GM19467 (cell line): ENCODE measurements around the gene TMEM18.
"Not testable (repeated sequence)": the region's sequence is repeated elsewhere in the genome, so short reads cannot be mapped to it uniquely, and the experiment has no call there.

Experiments used
- ATAC-seq: cut with Tn5 transposase; IDR thresholded peaks from one replicate; pipeline ENCODE4 v1.9.1; 2021; ENCODE audit warnings: mild to moderate bottlenecking, moderate library complexity; ENCODE audit not compliant: unreplicated experiment

TMEM18 gene

DNA sequence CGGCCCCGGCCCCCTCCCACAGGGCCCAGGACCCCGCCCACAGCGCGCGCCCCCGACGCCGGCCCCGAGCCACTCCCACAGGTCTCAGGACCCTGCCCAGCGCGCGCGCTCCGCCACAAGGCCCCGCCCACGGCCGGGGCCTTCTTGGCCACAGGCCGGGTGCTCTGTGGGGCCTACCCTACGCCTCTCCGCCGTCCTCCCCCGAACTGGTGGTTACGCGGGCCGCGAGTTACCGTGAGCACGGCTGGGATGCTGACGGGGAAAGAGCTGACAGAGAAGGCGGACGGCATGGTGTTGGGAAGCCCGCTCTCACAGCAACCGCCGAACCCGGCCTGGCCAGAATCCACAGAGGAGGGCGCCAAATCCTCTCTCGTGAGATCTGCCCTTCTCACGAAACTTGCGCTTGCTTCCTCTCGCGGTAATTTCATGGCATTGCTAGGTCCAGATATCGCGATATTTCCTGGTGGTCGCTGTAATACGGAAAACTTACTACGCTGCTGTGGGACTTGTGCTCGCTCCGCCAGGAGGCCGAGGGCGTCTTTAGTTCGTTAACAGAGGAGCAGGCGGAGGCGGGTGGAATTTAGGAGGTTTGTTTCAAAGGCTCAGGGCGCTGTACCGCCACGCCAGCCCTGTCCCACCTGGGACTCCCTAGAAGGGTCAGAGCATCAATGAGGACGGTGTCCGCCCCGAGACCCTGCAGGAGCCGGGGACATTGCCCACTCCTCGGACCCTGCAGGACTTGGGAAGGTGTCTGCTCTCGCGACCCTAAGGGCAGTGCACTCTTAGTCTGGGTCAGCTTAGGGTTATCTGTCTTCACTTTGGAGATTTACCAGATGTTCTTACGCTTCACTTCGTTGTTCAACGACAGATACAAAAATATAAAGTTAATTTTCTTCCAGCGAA lies at the start of gene TMEM18:
TSS of gene TMEM18 (minus strand) at position 351 of the 903 bp plus-strand sequence. CDS start at position 290, 61 bp downstream.
- ATAC-seq: peak; percentile 56

GRCh38 chr2:726169-726568 lies 49.0 kb upstream of the TMEM18 start:
- ATAC-seq: peak; percentile 58

DNA sequence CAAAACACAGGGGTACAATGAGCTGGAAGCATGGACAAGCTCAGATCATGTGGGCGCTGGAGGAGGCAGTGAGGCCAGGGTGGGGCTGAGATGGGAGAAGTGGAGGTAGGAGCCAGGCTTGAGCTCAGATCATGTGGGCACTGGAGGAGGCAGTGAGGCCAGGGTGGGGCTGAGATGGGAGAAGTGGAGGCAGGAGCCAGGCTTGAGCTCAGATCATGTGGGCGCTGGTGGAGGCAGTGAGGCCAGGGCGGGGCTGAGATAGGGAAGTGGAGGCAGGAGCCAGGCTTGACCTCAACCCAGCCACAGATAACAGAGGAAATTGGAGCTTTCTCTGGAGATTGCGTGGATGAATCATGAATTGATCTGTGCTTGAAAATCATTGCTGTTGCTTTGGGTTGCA lies 48.3 kb upstream of the TMEM18 start:
- ATAC-seq: no peak

- no peak for ATAC-seq
Observed at GRCh38 chr2:723761-724160, 46.6 kb upstream of the TMEM18 start.

DNA sequence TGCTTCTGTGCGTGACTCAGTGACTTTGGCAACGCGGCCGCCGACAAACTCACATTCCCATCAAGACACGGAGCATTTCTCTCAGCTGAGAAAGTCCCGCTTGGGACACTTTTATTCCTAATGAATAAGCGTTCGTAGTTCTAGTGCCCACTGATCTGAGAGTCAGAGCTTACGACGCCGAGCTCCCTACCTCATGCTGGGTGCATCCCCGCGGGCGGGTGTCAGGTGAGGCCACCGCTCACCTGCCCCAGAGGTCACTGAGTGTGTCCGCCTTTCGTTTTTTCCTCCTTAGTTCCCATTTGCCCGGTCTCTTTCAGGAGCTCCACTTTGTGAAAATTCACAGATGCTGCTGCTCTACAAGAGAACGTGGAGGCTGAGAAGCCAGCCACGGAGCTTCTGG lies 43.6 kb upstream of the TMEM18 start:
- no peak for ATAC-seq

DNA sequence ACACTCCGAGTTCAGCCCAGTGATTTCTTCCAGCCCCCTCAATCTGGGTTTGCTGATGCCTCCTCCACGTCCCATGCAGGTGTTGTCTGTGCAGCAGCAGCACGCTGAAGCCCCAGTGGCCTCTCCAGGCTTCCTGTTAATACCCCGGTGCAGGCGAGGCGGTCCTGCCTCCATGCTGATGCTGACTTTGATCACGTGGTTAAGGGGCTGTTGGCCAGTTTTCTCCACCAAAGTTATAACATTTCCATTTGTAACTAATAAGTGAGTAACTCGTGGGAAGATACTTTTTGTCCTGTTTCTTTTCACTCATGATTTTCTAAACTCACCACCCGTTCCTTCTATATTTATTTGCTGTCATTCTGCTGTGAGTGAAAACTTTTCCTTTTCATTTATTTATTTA lies 42.5 kb upstream of the TMEM18 start:
- no peak for ATAC-seq

GRCh38 chr2:719191-719590 lies 42.0 kb upstream of the TMEM18 start:
- no peak for ATAC-seq

DNA sequence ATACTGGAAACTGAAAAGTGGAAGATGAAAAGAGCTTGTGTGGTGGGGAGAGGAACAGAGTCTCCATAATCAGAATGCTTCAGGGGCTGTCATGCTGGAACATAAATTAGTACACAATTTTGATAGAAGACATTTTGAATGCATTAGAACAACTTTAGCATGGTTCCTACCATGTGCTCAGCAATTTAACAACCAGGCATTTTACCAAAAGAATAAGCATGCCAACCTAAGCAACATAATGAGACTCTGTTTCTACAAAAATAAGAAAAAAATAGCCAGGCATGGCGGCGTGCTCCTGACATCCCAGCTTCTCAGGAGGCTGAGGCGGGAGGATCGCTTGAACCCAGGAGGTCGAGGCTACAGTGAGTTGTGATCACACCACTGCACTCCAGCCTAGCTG lies 40.5 kb upstream of the TMEM18 start:
- no peak for ATAC-seq

- no peak for ATAC-seq
Observed at GRCh38 chr2:715854-716560, 38.8 kb upstream of the TMEM18 start.

DNA sequence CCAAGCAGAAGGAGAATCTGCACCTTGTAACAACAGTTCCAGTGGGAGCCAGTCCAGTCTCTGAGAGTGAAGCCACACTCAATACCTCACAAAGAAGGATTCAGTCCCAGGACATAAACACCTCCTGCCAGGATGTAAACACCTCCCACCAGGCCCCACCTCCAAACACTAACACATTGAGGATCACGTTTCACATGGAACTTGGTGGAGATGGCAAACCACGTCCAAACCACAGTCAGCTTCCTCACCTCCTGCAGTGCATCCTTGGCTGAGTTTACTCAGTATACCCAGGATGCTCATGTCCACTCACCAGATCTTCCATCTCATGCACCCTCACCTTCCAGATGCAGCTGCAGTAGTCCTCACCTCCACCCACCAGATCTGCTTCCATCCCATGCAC lies 37.8 kb upstream of the TMEM18 start:
- ATAC-seq: no peak

DNA sequence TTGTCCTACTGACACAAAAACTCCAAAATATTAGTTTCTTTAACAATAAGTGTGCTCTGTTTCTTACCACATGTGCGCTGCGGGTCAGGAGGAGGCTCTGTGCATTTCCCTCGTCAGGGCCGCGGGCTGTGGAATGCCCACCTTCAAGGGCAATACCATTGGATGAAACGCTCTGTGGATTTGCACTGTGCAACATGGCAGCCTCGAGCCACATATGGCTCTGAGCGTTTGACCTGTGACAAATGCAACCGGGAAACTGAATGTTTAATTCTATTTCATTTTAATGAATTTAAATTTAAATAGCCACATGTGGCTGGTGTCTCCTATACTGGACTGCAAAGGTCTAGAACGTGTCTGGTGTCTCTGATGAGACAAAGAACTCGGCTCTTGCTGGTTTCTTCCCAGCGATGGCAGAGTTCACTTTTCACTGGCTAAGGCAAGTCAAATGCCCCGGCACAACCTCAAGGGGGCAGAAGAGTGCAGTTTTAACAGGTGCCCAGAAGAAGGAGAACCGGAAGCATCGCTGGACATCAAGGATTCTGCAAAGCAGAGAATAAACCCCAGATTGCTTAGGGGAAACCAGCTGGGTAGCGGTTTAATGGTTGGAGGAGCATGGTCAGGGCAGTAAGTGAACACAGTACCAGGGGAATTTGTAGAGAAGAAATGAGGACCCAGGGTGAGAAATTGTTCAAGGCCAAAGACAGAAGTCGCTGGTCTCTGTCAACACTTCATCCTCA lies 37.0 kb upstream of the TMEM18 start:
- peak; percentile 96 for ATAC-seq

GRCh38 chr2:710867-711665 lies 33.9 kb upstream of the TMEM18 start:
- no peak for ATAC-seq

DNA sequence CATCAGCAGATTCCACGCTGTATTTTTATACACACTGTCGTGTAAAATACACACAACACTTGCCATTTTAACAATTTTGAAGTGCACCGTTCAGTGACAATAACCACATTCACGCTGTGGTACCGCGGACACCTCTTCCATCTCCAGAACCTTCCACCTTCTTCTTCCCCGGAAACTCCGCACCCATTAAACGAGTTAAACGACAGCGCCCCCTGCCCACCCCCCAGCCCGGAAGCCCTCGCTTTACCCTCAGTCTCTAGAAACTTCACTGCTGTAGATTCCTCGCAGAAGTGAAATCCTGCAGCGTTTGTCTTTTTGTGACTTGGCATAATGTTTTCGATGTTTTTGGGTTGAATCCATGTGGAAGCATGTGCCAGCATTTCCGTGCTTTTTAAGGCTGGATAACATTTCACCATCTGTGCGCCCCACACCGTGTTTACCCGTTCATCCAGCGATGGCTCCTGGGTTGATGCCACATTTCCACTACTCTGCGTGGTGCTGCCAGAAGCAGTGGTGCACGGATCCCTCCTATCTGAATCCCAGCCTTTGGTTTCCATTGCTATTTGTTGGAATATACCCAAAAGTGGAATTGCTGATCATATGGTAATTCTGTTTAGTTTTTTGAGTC lies 32.0 kb upstream of the TMEM18 start:
- no peak for ATAC-seq

DNA sequence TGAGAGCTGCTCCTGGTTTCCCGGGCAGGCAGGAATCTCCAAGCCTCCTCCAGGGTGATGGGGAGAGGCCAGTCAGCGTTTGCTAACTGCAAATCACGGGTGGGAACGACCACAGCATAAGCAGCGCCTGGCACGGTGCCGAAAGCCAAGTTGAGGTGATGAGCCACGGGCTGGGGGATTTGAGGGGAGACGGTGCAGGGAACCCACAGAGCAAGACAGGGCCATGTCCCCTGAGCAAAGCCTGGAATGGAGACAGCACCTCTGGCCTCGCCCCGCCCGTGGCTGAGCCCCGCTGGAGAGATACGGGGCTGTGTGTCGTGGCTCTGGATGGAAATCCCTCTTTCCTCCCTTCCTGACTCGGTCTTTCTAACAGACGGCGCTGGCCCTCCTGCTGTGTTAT lies 31.5 kb upstream of the TMEM18 start:
- ATAC-seq: no peak

- peak; percentile 95 for ATAC-seq
Observed at GRCh38 chr2:705971-706511, 28.8 kb upstream of the TMEM18 start.

DNA sequence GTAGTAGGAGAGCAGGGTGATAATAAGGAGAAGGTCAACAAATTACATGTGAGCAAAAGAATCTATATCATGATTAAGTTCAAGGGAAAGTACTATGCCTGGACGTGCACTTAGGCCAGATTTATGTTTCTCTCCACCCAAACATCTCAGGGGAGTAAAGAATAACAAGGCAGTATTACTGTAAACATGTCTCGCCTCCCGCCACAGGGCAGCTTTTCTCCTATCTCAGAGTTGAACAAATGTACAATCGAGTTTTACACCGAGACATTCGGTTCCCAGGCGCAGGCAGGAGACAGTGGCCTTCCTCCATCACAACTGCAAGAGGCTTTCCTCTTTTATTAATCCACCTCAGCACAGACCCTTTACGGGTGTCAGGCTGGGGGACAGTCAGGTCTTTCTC lies 25.6 kb upstream of the TMEM18 start:
- ATAC-seq: not testable (repeated sequence)

- no peak for ATAC-seq
Observed at GRCh38 chr2:696999-697627, 19.9 kb upstream of the TMEM18 start.

DNA sequence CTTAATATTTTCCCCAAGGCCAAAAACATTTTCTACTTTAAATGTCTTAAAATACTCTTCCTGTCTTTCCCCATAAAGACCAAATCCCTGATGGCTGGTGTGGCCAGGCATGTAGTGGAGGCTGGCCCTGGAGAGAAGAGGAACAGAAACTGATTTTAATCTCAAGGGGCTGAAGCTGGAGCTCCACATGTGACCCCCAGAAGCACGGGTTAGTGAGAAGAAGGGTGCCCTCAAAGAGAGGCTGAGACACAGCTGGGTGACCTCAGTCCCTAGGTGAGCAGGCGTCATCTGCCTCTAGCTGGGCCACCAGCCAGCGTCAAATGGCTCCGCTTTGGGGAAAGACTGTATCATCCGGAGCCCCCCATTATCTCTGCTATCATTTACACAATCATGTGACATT lies 19.3 kb upstream of the TMEM18 start:
- ATAC-seq: peak; percentile 90

DNA sequence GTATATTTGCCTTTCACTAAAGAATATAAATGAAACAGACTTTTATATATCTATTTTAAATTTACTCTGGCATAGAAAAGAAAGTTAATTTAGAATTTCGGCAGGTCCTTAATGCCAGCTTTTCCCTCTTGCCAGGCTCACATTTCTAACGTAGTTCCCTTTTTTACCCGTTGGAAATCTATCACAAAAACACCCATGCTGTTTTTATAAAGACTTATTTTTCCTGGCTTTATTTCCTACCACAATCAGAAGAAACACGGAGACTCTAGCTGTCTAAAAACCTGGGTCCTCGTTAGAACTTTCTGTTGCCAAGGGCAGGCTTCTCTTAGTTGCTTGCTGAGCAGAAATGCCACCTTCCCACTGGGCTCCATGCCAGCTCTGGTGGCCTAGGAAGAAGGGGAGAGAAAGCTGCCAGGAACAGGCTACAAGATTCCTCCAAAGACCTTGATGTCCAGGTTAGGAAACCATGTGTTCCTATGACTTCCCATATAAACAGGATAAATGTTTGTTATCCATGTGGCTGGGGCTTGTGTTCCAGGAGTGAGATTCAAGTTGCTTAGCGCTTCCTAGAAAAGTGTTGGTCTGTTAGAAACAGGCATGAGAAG lies 17.8 kb upstream of the TMEM18 start:
- ATAC-seq: no peak
